Kidney epithelial cell (primary cell): ENCODE results near the gene PIGR. TPM values are rescaled to one million over a fixed set of nuclear protein-coding genes. Genes with fewer than 3 reads are reported as not detected.
A peak's percentile ranks its signal among the peaks of the same experiment; 100 is the strongest.

ENCODE experiments used
- DNase-seq: peaks from one replicate; pipeline ENCODE4 v3.0.0-alpha.2; 2010; ENCODE audit warnings: low read depth
- H3K27me3 ChIP-seq: 2 replicates; pipeline ENCODE4 v1.6.0; 2011; ENCODE audit warnings: low read length; ENCODE audit not compliant: control insufficient read depth, insufficient read depth
- H3K36me3 ChIP-seq: 2 replicates; pipeline ENCODE4 v1.5.1; 2011; ENCODE audit warnings: low read length; ENCODE audit not compliant: control insufficient read depth, insufficient read depth
- H3K4me3 ChIP-seq: 2 replicates; pipeline ENCODE4 v1.5.1; 2011; ENCODE audit warnings: low read depth, mild to moderate bottlenecking, control low read depth, low read length
- total RNA-seq: library from RNA; depleted of rRNA; stranded (reverse); fragments of >200 nt; gene quantifications from 2 replicates; pipeline ENCODE4 v1.2.3, GENCODE V29; 2015
- TF ChIP-seq, protein P1 (sequence below): IDR thresholded peaks from 2 replicates; pipeline ENCODE4 v1.5.1; 2011; ENCODE audit warnings: mild to moderate bottlenecking, moderate library complexity, low read length, control low read depth, inconsistent platforms; ENCODE audit not compliant: insufficient read depth, poor library complexity, severe bottlenecking

The PIGR gene
- total RNA-seq, 1 donor from 2014 or later = not detected

DNA sequence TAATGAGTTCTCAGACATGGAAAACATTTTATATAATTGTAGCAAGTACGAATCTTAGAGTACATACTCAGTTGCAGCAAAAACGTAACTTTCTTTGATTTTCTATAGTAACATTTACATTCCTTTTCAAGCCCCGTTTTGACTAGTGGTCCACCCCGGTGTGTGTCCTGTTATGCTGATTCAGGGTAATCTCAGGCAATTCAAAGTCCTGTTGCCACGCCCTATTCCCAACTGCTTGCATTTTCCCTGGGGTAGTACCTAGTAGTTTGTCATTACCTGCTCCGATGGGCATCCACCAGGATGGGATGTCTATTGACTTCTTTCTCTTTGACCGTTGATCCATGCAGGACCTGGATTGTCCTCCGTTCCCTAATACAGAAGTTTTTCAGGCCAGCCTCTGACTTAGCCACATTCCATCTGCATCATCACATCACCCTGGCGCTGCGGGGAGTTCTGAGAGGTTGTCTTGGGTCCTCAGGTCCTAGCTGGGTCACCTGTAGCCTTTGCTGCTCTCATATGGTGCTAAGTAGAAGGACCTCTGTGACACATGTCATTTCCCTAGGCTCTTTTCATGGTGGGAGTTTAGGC is 39.0 kb upstream of the PIGR start:
- Histone ChIP-seq H3K36me3 (no peaks in the 10 kb centered on the region), H3K4me3 (no peak overlapping the region), H3K27me3 (no peaks in the 10 kb centered on the region)
- TF ChIP-seq, protein P1, sequence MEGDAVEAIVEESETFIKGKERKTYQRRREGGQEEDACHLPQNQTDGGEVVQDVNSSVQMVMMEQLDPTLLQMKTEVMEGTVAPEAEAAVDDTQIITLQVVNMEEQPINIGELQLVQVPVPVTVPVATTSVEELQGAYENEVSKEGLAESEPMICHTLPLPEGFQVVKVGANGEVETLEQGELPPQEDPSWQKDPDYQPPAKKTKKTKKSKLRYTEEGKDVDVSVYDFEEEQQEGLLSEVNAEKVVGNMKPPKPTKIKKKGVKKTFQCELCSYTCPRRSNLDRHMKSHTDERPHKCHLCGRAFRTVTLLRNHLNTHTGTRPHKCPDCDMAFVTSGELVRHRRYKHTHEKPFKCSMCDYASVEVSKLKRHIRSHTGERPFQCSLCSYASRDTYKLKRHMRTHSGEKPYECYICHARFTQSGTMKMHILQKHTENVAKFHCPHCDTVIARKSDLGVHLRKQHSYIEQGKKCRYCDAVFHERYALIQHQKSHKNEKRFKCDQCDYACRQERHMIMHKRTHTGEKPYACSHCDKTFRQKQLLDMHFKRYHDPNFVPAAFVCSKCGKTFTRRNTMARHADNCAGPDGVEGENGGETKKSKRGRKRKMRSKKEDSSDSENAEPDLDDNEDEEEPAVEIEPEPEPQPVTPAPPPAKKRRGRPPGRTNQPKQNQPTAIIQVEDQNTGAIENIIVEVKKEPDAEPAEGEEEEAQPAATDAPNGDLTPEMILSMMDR = no peak
- DNase-seq = no peak

GRCh38 chr1:206982216-206982615 is 36.0 kb upstream of the PIGR start:
- Histone ChIP-seq H3K36me3 (no peaks in the 10 kb centered on the region), H3K27me3 (no peaks in the 10 kb centered on the region), H3K4me3 (no peak overlapping the region)
- DNase-seq = no peak
- TF ChIP-seq, protein P1 = peak; percentile 75

- TF ChIP-seq, protein P1 = peak; percentile 72
- H3K27me3 ChIP-seq = no peaks in the 10 kb centered on the region
- no peak overlapping the region for H3K4me3 ChIP-seq
- no peak for DNase-seq
- no peaks in the 10 kb centered on the region for H3K36me3 ChIP-seq
Observed at GRCh38 chr1:206979379-206980043, 33.2 kb upstream of the PIGR start.

GRCh38 chr1:206978259-206978658 is 32.0 kb upstream of the PIGR start:
- TF ChIP-seq, protein P1 = no peak
- H3K36me3 ChIP-seq = no peaks in the 10 kb centered on the region
- H3K27me3 ChIP-seq = no peaks in the 10 kb centered on the region
- H3K4me3 ChIP-seq = no peak overlapping the region
- no peak for DNase-seq

DNA sequence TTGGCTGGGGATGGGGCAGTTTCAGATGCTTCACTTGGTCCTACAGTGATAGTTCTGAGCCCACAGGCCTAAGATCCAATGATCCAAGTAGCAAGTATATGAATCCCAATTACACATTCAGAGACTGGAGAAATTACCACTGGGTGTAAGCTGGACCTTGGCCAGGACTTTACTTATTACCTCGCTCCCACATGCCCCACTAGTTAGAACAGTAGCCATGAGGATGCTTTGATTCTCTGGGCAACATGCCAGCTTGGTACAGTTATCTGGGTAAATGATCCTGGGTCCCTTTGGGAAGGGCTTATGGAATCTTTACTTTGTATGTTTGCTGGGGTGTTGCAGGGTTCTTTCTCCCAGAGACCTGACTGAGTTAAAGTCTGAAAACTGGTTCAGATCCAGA is 29.0 kb upstream of the PIGR start:
- TF ChIP-seq, protein P1 = no peak
- DNase-seq = no peak

GRCh38 chr1:206974140-206974539 is 27.9 kb upstream of the PIGR start:
- H3K36me3 ChIP-seq = no peaks in the 10 kb centered on the region
- no peak overlapping the region for H3K4me3 ChIP-seq
- no peaks in the 10 kb centered on the region for H3K27me3 ChIP-seq
- TF ChIP-seq, protein P1 = no peak
- no peak for DNase-seq

More for the DNA sequence above, 29.0 kb upstream of the PIGR start:
- Histone ChIP-seq H3K36me3 (no peaks in the 10 kb centered on the region), H3K4me3 (no peak overlapping the region), H3K27me3 (no peaks in the 10 kb centered on the region)
